HG02623 (cell line): Measurements from ENCODE around the gene SH3BP2.

ENCODE experiments used
- ATAC-seq: cut with Tn5 transposase; IDR thresholded peaks from one replicate; pipeline ENCODE4 v1.9.1; 2021; ENCODE audit warnings: moderate library complexity; ENCODE audit not compliant: unreplicated experiment

Gene SH3BP2

GRCh38 chr4:2790583-2791517 is 2.0 kb upstream of the SH3BP2 start:
- no peak for ATAC-seq

GRCh38 chr4:2791518-2792395 is 1.1 kb upstream of the SH3BP2 start:
- no peak for ATAC-seq

GRCh38 chr4:2792396-2792710 is 532 bp upstream of the SH3BP2 start:
- ATAC-seq, result no peak

- no peak for ATAC-seq
These were observed 951 bp downstream of the SH3BP2 start for GRCh38 chr4:2793586-2794485.

GRCh38 chr4:2794486-2795299 is 1.8 kb downstream of the SH3BP2 start:
- ATAC-seq, result no peak

- ATAC-seq, result no peak
These were observed 2.5 kb downstream of the SH3BP2 start for GRCh38 chr4:2795300-2795892.

GRCh38 chr4:2795893-2796848 is 3.3 kb downstream of the SH3BP2 start:
- ATAC-seq, result no peak

GRCh38 chr4:2796849-2797544 is 4.1 kb downstream of the SH3BP2 start:
- ATAC-seq, result no peak

GRCh38 chr4:2797545-2798305 is 4.8 kb downstream of the SH3BP2 start:
- no peak for ATAC-seq

- ATAC-seq, result no peak
These were observed 5.7 kb downstream of the SH3BP2 start for GRCh38 chr4:2798399-2799223.

GRCh38 chr4:2799224-2799911 is 6.5 kb downstream of the SH3BP2 start:
- no peak for ATAC-seq

GRCh38 chr4:2799971-2800690 is 7.2 kb downstream of the SH3BP2 start:
- ATAC-seq, result no peak

- ATAC-seq, result peak; percentile 45
These were observed 8.1 kb downstream of the SH3BP2 start for GRCh38 chr4:2800691-2801596.
